ENCODE data around the gene TAX1BP1. TPM values are rescaled to one million over a fixed set of nuclear protein-coding genes. Genes with fewer than 3 reads are reported as not detected.

Gene TAX1BP1
- total RNA-seq, 5 donors from 2014 or later (not counting 1 experiment from before 2014, with no cell fraction given) = 80.2 to 118 (median 90.2) TPM

DNA sequence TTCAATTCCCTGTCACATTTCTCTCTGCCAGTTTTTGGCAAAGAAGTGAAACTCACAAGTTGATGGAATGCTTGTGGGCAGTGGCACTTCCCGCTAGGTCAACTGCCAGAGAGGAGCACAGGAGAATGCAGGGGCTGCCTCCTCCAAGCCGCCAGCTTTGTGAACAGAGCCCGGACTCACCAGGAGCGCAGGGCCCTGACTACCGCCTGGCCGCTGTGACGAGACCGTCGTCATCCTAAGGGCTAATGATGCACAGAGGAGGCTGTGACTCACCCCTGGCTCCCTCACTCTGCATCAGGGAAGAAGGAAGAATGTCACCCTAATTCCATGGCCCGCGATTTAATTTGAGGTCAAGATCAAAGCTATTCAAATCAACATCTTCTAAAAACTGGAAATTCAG lies 123.9 kb downstream of the TAX1BP1 start:
- CTCF ChIA-PET = no interaction called here
- H3K36me3 Mint-ChIP-seq = peaks cover 45% of the 10 kb centered on the region

DNA sequence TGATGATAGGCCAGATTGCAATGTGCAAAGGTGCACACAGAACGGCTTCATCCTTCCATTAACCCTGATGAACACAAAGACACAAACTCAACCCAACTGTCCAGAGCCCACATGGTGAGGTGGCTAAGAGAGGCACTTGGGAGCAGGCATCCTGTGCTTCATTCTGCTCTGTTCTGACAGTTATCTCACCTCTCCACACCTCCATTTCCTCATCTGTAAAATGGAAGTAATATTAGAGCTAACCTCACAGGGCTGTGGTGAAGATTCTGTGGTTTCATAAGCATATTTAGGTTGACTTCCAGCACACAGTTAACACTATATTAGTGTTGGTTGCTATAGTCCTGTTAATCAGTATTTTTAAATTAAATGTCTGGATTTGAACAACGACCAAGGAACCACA lies 126.3 kb downstream of the TAX1BP1 start:
- no CpG with 5 or more reads among the region's 2 CpGs for WGBS (ENCODE audit: insufficient coverage)
- no peaks in the 10 kb centered on the region for H3K36me3 ChIP-seq (ENCODE audit: control insufficient read depth in 2 of 2, extremely low read depth in 1 of 2, insufficient read depth in 1 of 2, low read length in 1 of 2)
- peaks cover 39% of the 10 kb centered on the region for H3K36me3 Mint-ChIP-seq
- no peak overlapping the region for H3K4me3 ChIP-seq (ENCODE audit: control insufficient read depth in 1 of 2, extremely low read depth in 1 of 2, low read length in 1 of 2)
- no peaks in the 10 kb centered on the region for H3K9me3 ChIP-seq
- no peak overlapping the region for H3K27ac ChIP-seq (ENCODE audit: low read length)
- peak in 1 of 35 experiments; percentile 5 for DNase-seq
- peaks cover 0 to 6% (median 3%) of the 10 kb centered on the region in 3 donors for H3K4me1 Mint-ChIP-seq
- no peaks in the 10 kb centered on the region for H3K27me3 ChIP-seq (replicated peaks in 1 of 2; ENCODE audit: control insufficient read depth in 2 of 2, extremely low read depth in 1 of 2, insufficient read depth in 2 of 2, low read length in 1 of 2)
- peaks cover 0 to 12% of the 10 kb centered on the region in 2 experiments for H3K4me1 ChIP-seq (ENCODE audit: control insufficient read depth in 1 of 2, extremely low read depth in 1 of 2, insufficient read depth in 2 of 2, low read length in 2 of 2)
- ChIA-PET POLR2A (no interaction called here), CTCF (no interaction called here)
- H3K27ac Mint-ChIP-seq = no peak overlapping the region
- no peak overlapping the region for H3K4me3 Mint-ChIP-seq
- H3K27me3 Mint-ChIP-seq = no peaks in the 10 kb centered on the region
- no peaks in the 10 kb centered on the region for H3K9me3 Mint-ChIP-seq
- no peak for ATAC-seq (replicated peaks in 1 of 4)

More for the DNA sequence above, 123.9 kb downstream of the TAX1BP1 start:
- POLR2A ChIA-PET = no interaction called here
- no peaks in the 10 kb centered on the region for H3K9me3 ChIP-seq
- whole genome bisulfite sequencing (ENCODE audit: insufficient coverage) = 98% methylated on average over 9 of the region's 11 CpGs
- no peaks in the 10 kb centered on the region for H3K36me3 ChIP-seq (ENCODE audit: control insufficient read depth in 2 of 2, extremely low read depth in 1 of 2, insufficient read depth in 1 of 2, low read length in 1 of 2)
- Mint-ChIP-seq H3K27me3 (no peaks in the 10 kb centered on the region), H3K4me3 (no peak overlapping the region), H3K27ac (no peak overlapping the region), H3K9me3 (no peaks in the 10 kb centered on the region), H3K4me1 (peaks cover 0 to 6% (median 3%) of the 10 kb centered on the region in 3 donors)
- no peak overlapping the region for H3K27ac ChIP-seq (ENCODE audit: low read length)
- ATAC-seq (replicated peaks in 1 of 4) (no peak), DNase-seq (no peak)
- peaks cover 0 to 12% of the 10 kb centered on the region in 2 experiments for H3K4me1 ChIP-seq (ENCODE audit: control insufficient read depth in 1 of 2, extremely low read depth in 1 of 2, insufficient read depth in 2 of 2, low read length in 2 of 2)
- no peaks in the 10 kb centered on the region for H3K27me3 ChIP-seq (replicated peaks in 1 of 2; ENCODE audit: control insufficient read depth in 2 of 2, extremely low read depth in 1 of 2, insufficient read depth in 2 of 2, low read length in 1 of 2)
- H3K4me3 ChIP-seq (ENCODE audit: control insufficient read depth in 1 of 2, extremely low read depth in 1 of 2, low read length in 1 of 2) = no peak overlapping the region

DNA sequence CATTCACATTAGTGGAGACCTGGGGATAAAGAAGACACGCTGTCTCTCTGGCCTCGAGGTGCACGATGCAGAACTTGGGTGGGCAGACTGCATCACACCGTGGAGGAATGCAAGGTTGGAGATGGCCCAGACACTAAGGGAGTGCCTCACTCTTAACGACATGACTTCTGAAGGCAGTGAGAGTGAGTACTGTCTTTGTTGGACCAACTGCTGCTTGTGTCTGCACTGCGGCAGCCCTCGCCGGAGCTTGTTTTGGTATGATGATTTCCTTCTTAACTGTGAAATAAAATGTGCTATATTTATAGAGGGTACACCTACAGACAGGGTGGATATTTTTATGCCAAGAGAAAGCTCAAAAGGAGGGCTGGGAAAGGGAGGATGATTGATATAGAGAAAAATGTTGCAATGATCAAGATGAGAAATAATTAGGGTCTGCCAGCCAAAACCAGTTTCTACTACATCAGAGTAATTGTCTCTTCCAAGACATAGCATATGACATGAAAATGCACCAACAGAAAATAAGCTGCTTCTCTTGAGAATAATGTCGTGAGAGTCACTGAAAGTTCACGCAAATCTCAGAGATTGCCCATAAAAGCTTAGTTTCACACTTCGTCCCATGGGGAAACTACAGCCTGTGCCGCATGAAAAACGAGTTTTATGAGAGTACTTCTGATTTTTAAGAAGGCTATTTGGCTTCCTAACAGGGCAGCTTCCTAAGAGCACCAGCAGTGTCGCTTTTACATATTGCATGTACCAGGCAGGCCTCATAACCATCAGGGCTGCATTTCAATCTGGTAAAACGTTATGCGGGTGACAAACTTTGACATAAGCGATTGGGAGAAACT lies 127.1 kb downstream of the TAX1BP1 start:
- no peak overlapping the region for H3K4me3 ChIP-seq (ENCODE audit: control insufficient read depth in 1 of 2, extremely low read depth in 1 of 2, low read length in 1 of 2)
- H3K27me3 Mint-ChIP-seq = no peaks in the 10 kb centered on the region
- H3K27ac ChIP-seq (ENCODE audit: low read length) = no peak overlapping the region
- peaks cover 37% of the 10 kb centered on the region for H3K36me3 Mint-ChIP-seq
- peaks cover 0 to 6% (median 3%) of the 10 kb centered on the region in 3 donors for H3K4me1 Mint-ChIP-seq
- CTCF ChIA-PET = no interaction called here
- H3K27ac Mint-ChIP-seq = no peak overlapping the region
- H3K9me3 Mint-ChIP-seq = no peaks in the 10 kb centered on the region
- peaks cover 0 to 12% of the 10 kb centered on the region in 2 experiments for H3K4me1 ChIP-seq (ENCODE audit: control insufficient read depth in 1 of 2, extremely low read depth in 1 of 2, insufficient read depth in 2 of 2, low read length in 2 of 2)
- no peak overlapping the region for H3K4me3 Mint-ChIP-seq
- POLR2A ChIA-PET = no interaction called here
- no peak for DNase-seq
- no peaks in the 10 kb centered on the region for H3K27me3 ChIP-seq (replicated peaks in 1 of 2; ENCODE audit: control insufficient read depth in 2 of 2, extremely low read depth in 1 of 2, insufficient read depth in 2 of 2, low read length in 1 of 2)
- no peak for ATAC-seq (replicated peaks in 1 of 4)
- no peaks in the 10 kb centered on the region for H3K36me3 ChIP-seq (ENCODE audit: control insufficient read depth in 2 of 2, extremely low read depth in 1 of 2, insufficient read depth in 1 of 2, low read length in 1 of 2)
- no peaks in the 10 kb centered on the region for H3K9me3 ChIP-seq
- WGBS (ENCODE audit: insufficient coverage) = 89% methylated on average over 12 of the region's 17 CpGs

DNA sequence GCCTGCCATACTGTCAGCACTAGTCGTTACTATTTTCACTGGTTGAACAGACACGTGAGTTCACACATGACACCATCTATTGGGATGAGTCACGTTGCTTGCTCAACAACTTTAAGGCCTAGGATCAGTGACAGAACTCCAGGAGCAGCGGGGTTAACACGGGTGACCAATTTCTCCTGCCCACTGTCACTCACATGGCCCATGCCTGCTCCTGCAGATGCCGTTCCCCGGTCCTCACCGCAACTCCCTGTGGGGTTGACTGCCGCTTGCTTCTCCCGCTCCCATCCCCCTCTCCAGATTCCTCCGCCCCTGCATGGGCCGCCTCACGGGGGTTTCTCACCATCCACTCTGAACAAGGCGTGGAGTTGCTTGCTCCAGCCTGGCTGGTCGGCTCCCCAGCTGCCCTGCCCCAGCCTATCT lies 128.2 kb downstream of the TAX1BP1 start:
- H3K27me3 ChIP-seq (replicated peaks in 1 of 2; ENCODE audit: control insufficient read depth in 2 of 2, extremely low read depth in 1 of 2, insufficient read depth in 2 of 2, low read length in 1 of 2) = no peaks in the 10 kb centered on the region
- H3K36me3 ChIP-seq (ENCODE audit: control insufficient read depth in 2 of 2, extremely low read depth in 1 of 2, insufficient read depth in 1 of 2, low read length in 1 of 2) = no peaks in the 10 kb centered on the region
- WGBS (ENCODE audit: insufficient coverage) = 98% methylated on average over 13 of the region's 15 CpGs
- Mint-ChIP-seq H3K9me3 (no peaks in the 10 kb centered on the region), H3K27ac (no peak overlapping the region), H3K4me3 (no peak overlapping the region), H3K27me3 (no peaks in the 10 kb centered on the region), H3K4me1 (peaks cover 0 to 6% (median 3%) of the 10 kb centered on the region in 3 donors), H3K36me3 (peaks cover 37% of the 10 kb centered on the region)
- no peak for ATAC-seq (replicated peaks in 1 of 4)
- no peak overlapping the region for H3K27ac ChIP-seq (ENCODE audit: low read length)
- no peak overlapping the region for H3K4me3 ChIP-seq (ENCODE audit: control insufficient read depth in 1 of 2, extremely low read depth in 1 of 2, low read length in 1 of 2)
- no peaks in the 10 kb centered on the region for H3K9me3 ChIP-seq
- ChIA-PET CTCF (no interaction called here), POLR2A (no interaction called here)
- peaks cover 0 to 12% of the 10 kb centered on the region in 2 experiments for H3K4me1 ChIP-seq (ENCODE audit: control insufficient read depth in 1 of 2, extremely low read depth in 1 of 2, insufficient read depth in 2 of 2, low read length in 2 of 2)
- DNase-seq = no peak

DNA sequence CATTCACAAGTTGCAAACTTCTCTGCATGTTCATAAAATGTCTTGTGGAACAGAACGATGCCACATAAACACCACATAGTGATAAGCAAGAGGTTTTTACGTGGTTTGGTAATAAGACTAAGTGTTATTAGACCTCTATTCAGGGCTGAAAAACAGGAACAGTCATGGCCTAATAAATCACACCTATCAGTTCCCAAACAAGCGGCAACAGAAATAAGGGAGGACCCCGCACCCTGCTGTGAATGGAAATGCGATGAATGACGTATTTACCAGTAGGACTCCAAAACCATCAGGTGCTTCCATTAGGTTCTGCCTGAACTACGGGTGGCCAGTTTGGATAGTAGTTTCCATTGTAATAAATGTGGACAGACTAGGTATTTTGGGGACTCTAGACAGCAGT lies 129.1 kb downstream of the TAX1BP1 start:
- Histone ChIP-seq H3K27ac (ENCODE audit: low read length) (no peak overlapping the region), H3K4me1 (ENCODE audit: control insufficient read depth in 1 of 2, extremely low read depth in 1 of 2, insufficient read depth in 2 of 2, low read length in 2 of 2) (peaks cover 0 to 12% of the 10 kb centered on the region in 2 experiments), H3K4me3 (ENCODE audit: control insufficient read depth in 1 of 2, extremely low read depth in 1 of 2, low read length in 1 of 2) (no peak overlapping the region), H3K36me3 (ENCODE audit: control insufficient read depth in 2 of 2, extremely low read depth in 1 of 2, insufficient read depth in 1 of 2, low read length in 1 of 2) (no peaks in the 10 kb centered on the region), H3K9me3 (no peaks in the 10 kb centered on the region), H3K27me3 (replicated peaks in 1 of 2; ENCODE audit: control insufficient read depth in 2 of 2, extremely low read depth in 1 of 2, insufficient read depth in 2 of 2, low read length in 1 of 2) (no peaks in the 10 kb centered on the region)
- ATAC-seq (replicated peaks in 1 of 4) (no peak), DNase-seq (no peak)
- Mint-ChIP-seq H3K9me3 (no peaks in the 10 kb centered on the region), H3K27me3 (no peaks in the 10 kb centered on the region), H3K27ac (no peak overlapping the region), H3K36me3 (peaks cover 33% of the 10 kb centered on the region), H3K4me1 (peaks cover 0 to 6% (median 3%) of the 10 kb centered on the region in 3 donors), H3K4me3 (no peak overlapping the region)
- ChIA-PET POLR2A (no interaction called here), CTCF (no interaction called here)
- 94% methylated on average over 3 of the region's 7 CpGs for WGBS (ENCODE audit: insufficient coverage)

DNA sequence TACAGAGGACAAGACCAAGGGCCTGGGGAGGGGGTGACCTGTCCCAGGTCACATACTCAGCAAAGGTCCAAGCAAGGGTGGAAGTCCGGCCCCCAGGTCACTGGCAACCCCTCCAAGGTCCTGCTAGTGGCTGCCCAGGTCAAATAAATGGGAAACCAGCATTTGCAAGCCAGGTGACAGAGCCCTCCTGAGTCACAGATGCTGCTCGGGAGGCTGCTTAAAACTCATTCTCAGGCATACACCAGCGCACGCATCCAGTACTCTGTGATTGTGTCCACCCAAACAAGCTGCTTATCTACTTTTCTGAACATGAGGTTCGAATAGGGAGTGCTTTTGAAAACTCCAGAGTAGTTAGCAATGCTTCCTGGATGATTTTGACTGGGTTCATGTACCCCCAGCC lies 130.6 kb downstream of the TAX1BP1 start:
- Mint-ChIP-seq H3K27me3 (no peaks in the 10 kb centered on the region), H3K4me1 (peaks cover 0 to 6% (median 3%) of the 10 kb centered on the region in 3 donors), H3K27ac (no peak overlapping the region), H3K36me3 (peaks cover 33% of the 10 kb centered on the region), H3K4me3 (no peak overlapping the region), H3K9me3 (no peaks in the 10 kb centered on the region)
- POLR2A ChIA-PET = no interaction called here
- 96% methylated on average over 4 of the region's 5 CpGs for WGBS (ENCODE audit: insufficient coverage)
- Histone ChIP-seq H3K27ac (ENCODE audit: low read length) (no peak overlapping the region), H3K4me3 (ENCODE audit: control insufficient read depth in 1 of 2, extremely low read depth in 1 of 2, low read length in 1 of 2) (no peak overlapping the region), H3K4me1 (ENCODE audit: control insufficient read depth in 1 of 2, extremely low read depth in 1 of 2, insufficient read depth in 2 of 2, low read length in 2 of 2) (peaks cover 0 to 12% of the 10 kb centered on the region in 2 experiments), H3K36me3 (ENCODE audit: control insufficient read depth in 2 of 2, extremely low read depth in 1 of 2, insufficient read depth in 1 of 2, low read length in 1 of 2) (no peaks in the 10 kb centered on the region), H3K27me3 (replicated peaks in 1 of 2; ENCODE audit: control insufficient read depth in 2 of 2, extremely low read depth in 1 of 2, insufficient read depth in 2 of 2, low read length in 1 of 2) (no peaks in the 10 kb centered on the region), H3K9me3 (no peaks in the 10 kb centered on the region)
- ATAC-seq (replicated peaks in 1 of 4) = no peak
- CTCF ChIA-PET = interaction anchor here in 1 of 2 donors (0.5 kb wide), 1 partner anchor 100 kb away, joined by 4 read pairs; no protein-coding TSS in a partner anchor
- DNase-seq = no peak
